Panc1 (cell line): Measurements from ENCODE around the gene PIN1. TPM values are rescaled to one million over a fixed set of nuclear protein-coding genes. Genes with fewer than 3 reads are reported as not detected.

Source experiments
- ATAC-seq: fragments of 200-7000 bp; cut with Tn5 transposase; 2 replicates; pipeline ENCODE4 v1.9.1; 2020; ENCODE audit warnings: mild to moderate bottlenecking, moderate library complexity
- BruUV-seq: library from RNA; stranded (reverse); fragments of 400-500 nt; replicated peaks from 2 replicates; lab custom pipeline; 2021; lab: Mats Ljungman, UMichigan
- CTCF ChIA-PET: fragments of 300-600 bp; sonication (Branson Sonifier 250); formaldehyde crosslinking; loops from one replicate; lab custom pipeline; 2022; ENCODE audit warnings: antibody characterized with exemption; lab: Charles Lee
- POLR2A ChIA-PET: fragments of 300-600 bp; sonication (Branson Sonifier 250); formaldehyde crosslinking; loops from one replicate; lab custom pipeline; 2022; ENCODE audit warnings: antibody characterized with exemption; lab: Charles Lee
- DNase-seq: peaks from one replicate; pipeline ENCODE4 v3.0.0-alpha.2; 2010; ENCODE audit warnings: low read depth, low spot score
- H3K27ac ChIP-seq: 2 replicates; pipeline ENCODE4 v1.5.1; 2011; ENCODE audit warnings: mild to moderate bottlenecking, low read length, inconsistent platforms
- H3K27me3 ChIP-seq: fragments of 200-500 bp; sonication (Bioruptor generic); 2 replicates; pipeline ENCODE4 v1.6.0; 2014; ENCODE audit warnings: low read length, inconsistent platforms; ENCODE audit not compliant: control insufficient read depth, insufficient read depth
- H3K36me3 ChIP-seq: fragments of 200-500 bp; sonication (Bioruptor generic); 2 replicates; pipeline ENCODE4 v1.5.1; 2014; ENCODE audit warnings: inconsistent platforms, mild to moderate bottlenecking, low read length, moderate library complexity; ENCODE audit not compliant: control insufficient read depth, insufficient read depth
- H3K4me1 ChIP-seq: 2 replicates; pipeline ENCODE4 v1.5.1; 2011; ENCODE audit warnings: inconsistent platforms, mild to moderate bottlenecking, low read length, moderate library complexity; ENCODE audit not compliant: control insufficient read depth, insufficient read depth
- H3K4me3 ChIP-seq, 2 experiments: 2 replicates each; pipeline ENCODE4 v1.5.1; 2011 to 2012; ENCODE audit warnings: low read depth in 2 of 2, low read length in 2 of 2, mild to moderate bottlenecking in 2 of 2, inconsistent platforms in 1 of 2, moderate library complexity in 1 of 2
- H3K9me3 ChIP-seq: fragments of 200-500 bp; sonication (Bioruptor generic); 2 replicates; pipeline ENCODE4 v1.5.1; 2014; ENCODE audit warnings: low read depth, mild to moderate bottlenecking, inconsistent platforms, low read length, moderate library complexity; ENCODE audit not compliant: control insufficient read depth, insufficient read depth
- POLR2AphosphoS5 ChIP-seq: IDR thresholded peaks from 2 replicates; pipeline ENCODE4 v1.6.1; 2012; ENCODE audit warnings: mild to moderate bottlenecking, low read depth, low read length, moderate library complexity
- SIN3A ChIP-seq: IDR thresholded peaks from 2 replicates; pipeline ENCODE4 v1.6.1; 2012; ENCODE audit warnings: low read depth, mild to moderate bottlenecking, low read length, moderate library complexity, borderline replicate concordance; ENCODE audit not compliant: insufficient read depth
- TCF7L2 ChIP-seq: IDR thresholded peaks from 2 replicates; pipeline ENCODE4 v1.6.1; 2011; ENCODE audit warnings: mild to moderate bottlenecking, low read depth, low read length, inconsistent platforms
- in situ Hi-C: cut with HindIII; loops from 2 replicates; pipeline ENCODE4 v1.10.0; 2016; ENCODE audit warnings: low sequenced_read_pairs, low pct_unique_long_range_greater_than_20kb
- intact Hi-C: fragments of 100-400 bp; cut with micrococcal nuclease; formaldehyde crosslinking; loops from one replicate; pipeline ENCODE4 v1.10.0; 2022; ENCODE audit not compliant: unreplicated experiment
- total RNA-seq: library from RNA; stranded (reverse); gene quantifications from one replicate; pipeline ENCODE4 v1.2.1, GENCODE V29; 2021; ENCODE audit not compliant: unreplicated experiment
- TF ChIP-seq, protein P1 (sequence below), 2 experiments: IDR thresholded peaks; 2 replicates each; pipeline ENCODE4 v1.6.1; 2011 to 2012; ENCODE audit warnings: low read depth in 2 of 2, control low read depth in 1 of 2, low read length in 1 of 2, mild to moderate bottlenecking in 1 of 2, moderate library complexity in 1 of 2; ENCODE audit not compliant: insufficient read depth in 1 of 2
- TF ChIP-seq, protein P2 (sequence below): fragments of 450-650 bp; IDR thresholded peaks from 2 replicates; pipeline ENCODE4 v1.5.1; 2017; ENCODE audit warnings: mild to moderate bottlenecking

Gene PIN1
- total RNA-seq, 1 experiment from 2014 or later = 102 TPM

- Histone ChIP-seq H3K9me3 (no peaks in the 10 kb centered on the region), H3K27ac (no peak overlapping the region), H3K4me1 (no peaks in the 10 kb centered on the region), H3K4me3 (no peak overlapping the region), H3K27me3 (no peaks in the 10 kb centered on the region), H3K36me3 (no peaks in the 10 kb centered on the region)
- no peak for DNase-seq
- no peak; the same call in 1 of the 2 replicates for ATAC-seq
- POLR2A ChIA-PET = no interaction called here
- intact Hi-C loops = no loop called here
- CTCF ChIA-PET = no interaction called here
- in situ Hi-C loops = no loop called here
- no TSS peak for BruUV-seq
- TF ChIP-seq POLR2AphosphoS5 (no peak), TCF7L2 (no peak), SIN3A (no peak)
- TF ChIP-seq, protein P1, sequence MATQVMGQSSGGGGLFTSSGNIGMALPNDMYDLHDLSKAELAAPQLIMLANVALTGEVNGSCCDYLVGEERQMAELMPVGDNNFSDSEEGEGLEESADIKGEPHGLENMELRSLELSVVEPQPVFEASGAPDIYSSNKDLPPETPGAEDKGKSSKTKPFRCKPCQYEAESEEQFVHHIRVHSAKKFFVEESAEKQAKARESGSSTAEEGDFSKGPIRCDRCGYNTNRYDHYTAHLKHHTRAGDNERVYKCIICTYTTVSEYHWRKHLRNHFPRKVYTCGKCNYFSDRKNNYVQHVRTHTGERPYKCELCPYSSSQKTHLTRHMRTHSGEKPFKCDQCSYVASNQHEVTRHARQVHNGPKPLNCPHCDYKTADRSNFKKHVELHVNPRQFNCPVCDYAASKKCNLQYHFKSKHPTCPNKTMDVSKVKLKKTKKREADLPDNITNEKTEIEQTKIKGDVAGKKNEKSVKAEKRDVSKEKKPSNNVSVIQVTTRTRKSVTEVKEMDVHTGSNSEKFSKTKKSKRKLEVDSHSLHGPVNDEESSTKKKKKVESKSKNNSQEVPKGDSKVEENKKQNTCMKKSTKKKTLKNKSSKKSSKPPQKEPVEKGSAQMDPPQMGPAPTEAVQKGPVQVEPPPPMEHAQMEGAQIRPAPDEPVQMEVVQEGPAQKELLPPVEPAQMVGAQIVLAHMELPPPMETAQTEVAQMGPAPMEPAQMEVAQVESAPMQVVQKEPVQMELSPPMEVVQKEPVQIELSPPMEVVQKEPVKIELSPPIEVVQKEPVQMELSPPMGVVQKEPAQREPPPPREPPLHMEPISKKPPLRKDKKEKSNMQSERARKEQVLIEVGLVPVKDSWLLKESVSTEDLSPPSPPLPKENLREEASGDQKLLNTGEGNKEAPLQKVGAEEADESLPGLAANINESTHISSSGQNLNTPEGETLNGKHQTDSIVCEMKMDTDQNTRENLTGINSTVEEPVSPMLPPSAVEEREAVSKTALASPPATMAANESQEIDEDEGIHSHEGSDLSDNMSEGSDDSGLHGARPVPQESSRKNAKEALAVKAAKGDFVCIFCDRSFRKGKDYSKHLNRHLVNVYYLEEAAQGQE (IDR thresholded peaks at IDR 0.05; ENCODE audit: insufficient read depth in 1 of 2, low read depth in 2 of 2, low read length in 1 of 2) = no peak
- TF ChIP-seq, protein P2, sequence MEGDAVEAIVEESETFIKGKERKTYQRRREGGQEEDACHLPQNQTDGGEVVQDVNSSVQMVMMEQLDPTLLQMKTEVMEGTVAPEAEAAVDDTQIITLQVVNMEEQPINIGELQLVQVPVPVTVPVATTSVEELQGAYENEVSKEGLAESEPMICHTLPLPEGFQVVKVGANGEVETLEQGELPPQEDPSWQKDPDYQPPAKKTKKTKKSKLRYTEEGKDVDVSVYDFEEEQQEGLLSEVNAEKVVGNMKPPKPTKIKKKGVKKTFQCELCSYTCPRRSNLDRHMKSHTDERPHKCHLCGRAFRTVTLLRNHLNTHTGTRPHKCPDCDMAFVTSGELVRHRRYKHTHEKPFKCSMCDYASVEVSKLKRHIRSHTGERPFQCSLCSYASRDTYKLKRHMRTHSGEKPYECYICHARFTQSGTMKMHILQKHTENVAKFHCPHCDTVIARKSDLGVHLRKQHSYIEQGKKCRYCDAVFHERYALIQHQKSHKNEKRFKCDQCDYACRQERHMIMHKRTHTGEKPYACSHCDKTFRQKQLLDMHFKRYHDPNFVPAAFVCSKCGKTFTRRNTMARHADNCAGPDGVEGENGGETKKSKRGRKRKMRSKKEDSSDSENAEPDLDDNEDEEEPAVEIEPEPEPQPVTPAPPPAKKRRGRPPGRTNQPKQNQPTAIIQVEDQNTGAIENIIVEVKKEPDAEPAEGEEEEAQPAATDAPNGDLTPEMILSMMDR = no peak
These were observed 23.0 kb downstream of the PIN1 start for GRCh38 chr19:9857920-9858746.

- H3K4me3 ChIP-seq = no peak overlapping the region
- ATAC-seq (no peak), DNase-seq (no peak)
- no TSS peak for BruUV-seq
- H3K4me1 ChIP-seq = no peaks in the 10 kb centered on the region
- H3K27me3 ChIP-seq = no peaks in the 10 kb centered on the region
- H3K27ac ChIP-seq = no peak overlapping the region
- H3K36me3 ChIP-seq = no peaks in the 10 kb centered on the region
- CTCF ChIA-PET = no interaction called here
- no peaks in the 10 kb centered on the region for H3K9me3 ChIP-seq
- intact Hi-C loops = no loop called here
- in situ Hi-C loops = no loop called here
- POLR2A ChIA-PET = no interaction called here
- no peak for TF ChIP-seq SIN3A
- TF ChIP-seq, protein P1 (IDR thresholded peaks at IDR 0.05; ENCODE audit: insufficient read depth in 1 of 2, low read depth in 2 of 2, low read length in 1 of 2) = no peak
- TF ChIP-seq TCF7L2 = no peak
- no peak for TF ChIP-seq POLR2AphosphoS5
- TF ChIP-seq, protein P2 = no peak
These were observed 23.6 kb downstream of the PIN1 start for GRCh38 chr19:9858766-9859165.
